H1 (cell line): Measurements from ENCODE around the gene FOXO1. TPM values are rescaled to one million over a fixed set of nuclear protein-coding genes. Genes with fewer than 3 reads are reported as not detected.

Experiments used
- CTCF ChIA-PET: fragments of 300-600 bp; sonication (Branson Sonifier 250); formaldehyde crosslinking; loops from one replicate; lab custom pipeline; 2021; ENCODE audit not compliant: partially characterized antibody; lab: Charles Lee
- POLR2A ChIA-PET: fragments of 300-600 bp; sonication (Branson Sonifier 250); formaldehyde crosslinking; loops from one replicate; lab custom pipeline; 2021; ENCODE audit warnings: inconsistent platforms; ENCODE audit not compliant: partially characterized antibody; lab: Charles Lee
- DNase-seq, 2 experiments: peaks; one replicate each; pipeline versions ENCODE4 v3.0.0 to v3.0.0-alpha.2; 2010 to 2022; ENCODE audit warnings: low spot score in 2 of 2, low read depth in 1 of 2, mixed read lengths in 1 of 2
- FAIRE-seq: peaks from 2 replicates; lab custom pipeline; 2011; peaks lifted over from hg19 to GRCh38; lab: Jason Lieb, UNC
- H2AFZ ChIP-seq: 2 replicates; pipeline ENCODE4 v1.8.1; 2012; ENCODE audit warnings: low read length, inconsistent platforms
- H2AK5ac ChIP-seq: 2 replicates; pipeline ENCODE4 v1.6.1; 2013; ENCODE audit warnings: low read depth, low read length
- H2BK120ac ChIP-seq: replicated peaks from 2 replicates; pipeline ENCODE3; 2013; ENCODE audit warnings: low read depth, low read length, inconsistent platforms
- H2BK12ac ChIP-seq: 2 replicates; pipeline ENCODE4 v1.6.1; 2013; ENCODE audit warnings: low read depth, low read length
- H2BK15ac ChIP-seq: 2 replicates; pipeline ENCODE4 v1.6.1; 2013; ENCODE audit warnings: low read length
- H2BK20ac ChIP-seq: 2 replicates; pipeline ENCODE4 v1.6.1; 2013; ENCODE audit warnings: low read length
- H2BK5ac ChIP-seq: 2 replicates; pipeline ENCODE4 v1.6.1; 2013; ENCODE audit warnings: low read depth, low read length
- H3K14ac ChIP-seq: 2 replicates; pipeline ENCODE4 v1.6.1; 2013; ENCODE audit warnings: inconsistent platforms; ENCODE audit not compliant: insufficient read length
- H3K18ac ChIP-seq: 2 replicates; pipeline ENCODE4 v1.6.1; 2013; ENCODE audit warnings: low read length; ENCODE audit errors: extremely low read depth
- H3K23ac ChIP-seq: 2 replicates; pipeline ENCODE4 v1.6.1; 2013; ENCODE audit warnings: inconsistent platforms; ENCODE audit not compliant: insufficient read length
- H3K23me2 ChIP-seq: 2 replicates; pipeline ENCODE4 v1.6.1; 2013; ENCODE audit warnings: low read depth, low read length
- H3K27ac ChIP-seq: 2 replicates; pipeline ENCODE4 v1.6.1; 2011; ENCODE audit warnings: low read depth, low read length, inconsistent platforms
- H3K27me3 ChIP-seq, 4 experiments: replicated peaks in 1 of 4; 1 replicate in 1 of 4; 2 replicates in 3 of 4; pipeline versions ENCODE4 v1.6.1 to v1.8.1; 2011 to 2013; ENCODE audit warnings: low read length in 3 of 4, mild to moderate bottlenecking in 3 of 4, inconsistent platforms in 2 of 4, mixed read lengths in 2 of 4, moderate library complexity in 1 of 4; ENCODE audit not compliant: control insufficient read depth in 3 of 4, insufficient read depth in 3 of 4; ENCODE audit errors: extremely low read depth in 1 of 4
- H3K36me3 ChIP-seq, 4 experiments: 2 replicates each; pipeline versions ENCODE4 v1.6.1 to v1.8.1; 2011 to 2013; ENCODE audit warnings: mild to moderate bottlenecking in 4 of 4, low read length in 3 of 4, moderate library complexity in 2 of 4, control low read depth in 1 of 4, inconsistent platforms in 1 of 4; ENCODE audit not compliant: insufficient read depth in 4 of 4, control insufficient read depth in 2 of 4
- H3K4ac ChIP-seq: replicated peaks from 2 replicates; pipeline ENCODE3; 2013; ENCODE audit warnings: low read length, low read depth, mixed read lengths, inconsistent platforms; ENCODE audit not compliant: insufficient read length
- H3K4me1 ChIP-seq, 4 experiments: replicated peaks in 1 of 4; 1 replicate in 1 of 4; 2 replicates in 3 of 4; pipeline versions ENCODE4 v1.6.1 to v1.8.1; 2011 to 2013; ENCODE audit warnings: low read length in 3 of 4, inconsistent platforms in 2 of 4, mixed read lengths in 1 of 4; ENCODE audit not compliant: insufficient read depth in 4 of 4, control insufficient read depth in 3 of 4
- H3K4me2 ChIP-seq, 2 experiments: 2 replicates each; pipeline versions ENCODE4 v1.6.1 to v1.8.1; 2011 to 2013; ENCODE audit warnings: low read depth in 2 of 2, low read length in 2 of 2, control low read depth in 1 of 2, inconsistent platforms in 1 of 2, mild to moderate bottlenecking in 1 of 2; ENCODE audit not compliant: insufficient read depth in 1 of 2
- H3K4me3 ChIP-seq, 4 experiments: fragments of 200-600, 300-600 bp in 1 of 4; sonication (generic), shearing (Covaris generic), sonication (Bioruptor Twin) in 1 of 4; 2 replicates each; pipeline versions ENCODE4 v1.5.1 to v1.8.1; 2011 to 2016; ENCODE audit warnings: low read length in 4 of 4, low read depth in 3 of 4, control low read depth in 2 of 4, inconsistent platforms in 2 of 4, mild to moderate bottlenecking in 2 of 4, mixed read lengths in 1 of 4, moderate library complexity in 1 of 4; ENCODE audit not compliant: insufficient read depth in 2 of 4; ENCODE audit errors: extremely low read depth in 1 of 4
- H3K56ac ChIP-seq: replicated peaks from 2 replicates; pipeline ENCODE3; 2013; ENCODE audit warnings: low read depth, mild to moderate bottlenecking, mixed read lengths, low read length, inconsistent platforms; ENCODE audit not compliant: insufficient read length
- H3K79me1 ChIP-seq: 2 replicates; pipeline ENCODE4 v1.6.1; 2013; ENCODE audit warnings: low read depth, low read length, control low read depth
- H3K79me2 ChIP-seq, 2 experiments: 2 replicates each; pipeline versions ENCODE4 v1.6.1 to v1.8.1; 2012 to 2013; ENCODE audit warnings: low read length in 2 of 2, mild to moderate bottlenecking in 2 of 2, inconsistent platforms in 1 of 2; ENCODE audit not compliant: insufficient read depth in 2 of 2, control insufficient read depth in 1 of 2
- H3K9ac ChIP-seq, 4 experiments: replicated peaks in 1 of 4; 1 replicate in 1 of 4; 2 replicates in 3 of 4; pipeline versions ENCODE4 v1.6.1 to v1.8.1; 2011 to 2013; ENCODE audit warnings: low read depth in 3 of 4, low read length in 3 of 4, control low read depth in 2 of 4, mild to moderate bottlenecking in 2 of 4, moderate library complexity in 2 of 4, inconsistent platforms in 1 of 4; ENCODE audit errors: extremely low read depth in 1 of 4
- H3K9me3 ChIP-seq, 2 experiments: 2 replicates each; pipeline versions ENCODE4 v1.6.1 to v1.8.1; 2012 to 2013; ENCODE audit warnings: mild to moderate bottlenecking in 2 of 2, moderate library complexity in 2 of 2, control low read depth in 1 of 2, inconsistent platforms in 1 of 2, low read depth in 1 of 2, low read length in 1 of 2, mixed read lengths in 1 of 2; ENCODE audit not compliant: insufficient read depth in 2 of 2
- H4K20me1 ChIP-seq, 2 experiments: replicated peaks in 1 of 2; 2 replicates each; pipeline versions ENCODE3 to v1.8.1; 2011 to 2013; ENCODE audit warnings: inconsistent platforms in 2 of 2, low read length in 2 of 2, mild to moderate bottlenecking in 1 of 2; ENCODE audit not compliant: insufficient read depth in 2 of 2, control insufficient read depth in 1 of 2
- H4K5ac ChIP-seq: 2 replicates; pipeline ENCODE4 v1.6.1; 2013; ENCODE audit warnings: low read length, low read depth, mixed read lengths, inconsistent platforms; ENCODE audit not compliant: insufficient read length
- H4K8ac ChIP-seq: 2 replicates; pipeline ENCODE4 v1.8.0; 2013; ENCODE audit warnings: mild to moderate bottlenecking, moderate library complexity, low read length, inconsistent platforms; ENCODE audit not compliant: insufficient read depth; ENCODE audit errors: extremely low read depth
- H4K91ac ChIP-seq: replicated peaks from 2 replicates; pipeline ENCODE3; 2013; ENCODE audit warnings: low read length, mixed read lengths, inconsistent platforms; ENCODE audit not compliant: insufficient read length
- ASH2L ChIP-seq: fragments of 200-600, 300-600 bp; sonication (generic); IDR thresholded peaks from one replicate; pipeline ENCODE4 v1.7.1; 2017; ENCODE audit warnings: low read length
- CEBPB ChIP-seq: IDR thresholded peaks from 2 replicates; pipeline ENCODE4 v1.6.1; 2012; ENCODE audit warnings: low read depth, low read length
- CHD1 ChIP-seq: IDR thresholded peaks from 2 replicates; pipeline ENCODE4 v1.6.1; 2012; ENCODE audit warnings: low read depth, low read length, improper control_type of control experiment
- EGR1 ChIP-seq: IDR thresholded peaks from 2 replicates; pipeline ENCODE4 v1.6.1; 2011; ENCODE audit warnings: low read depth, low read length, borderline replicate concordance
- EP300 ChIP-seq, 2 experiments: IDR thresholded peaks; 1 replicate in 1 of 2; 2 replicates in 1 of 2; pipeline ENCODE4 v1.6.1; 2011 to 2012; ENCODE audit warnings: low read depth in 2 of 2, low read length in 2 of 2, mild to moderate bottlenecking in 2 of 2, borderline replicate concordance in 1 of 2, inconsistent platforms in 1 of 2, moderate library complexity in 1 of 2
- EZH2 ChIP-seq: fragments of 200-600 bp; sonication (generic); IDR thresholded peaks from 2 replicates; pipeline ENCODE4 v1.7.1; 2012; ENCODE audit warnings: low read depth, mild to moderate bottlenecking, moderate library complexity, low read length, inconsistent platforms; ENCODE audit not compliant: severe bottlenecking
- RFX5 ChIP-seq: IDR thresholded peaks from 2 replicates; pipeline ENCODE4 v1.6.1; 2011; ENCODE audit warnings: low read depth, low read length, improper control_type of control experiment, borderline replicate concordance
- SAP30 ChIP-seq: fragments of 300-600 bp; sonication (generic); IDR thresholded peaks from 2 replicates; pipeline ENCODE4 v1.7.1; 2012; ENCODE audit warnings: low read length, moderate library complexity, mild to moderate bottlenecking, inconsistent platforms; ENCODE audit not compliant: insufficient read depth, insufficient replicate concordance
- WGBS, 2 experiments: shearing (Covaris generic) in 1 of 2; methylation state at CpG; one replicate each; pipeline versions ENCODE4 v1.1.6 to v1.1.7; 2013 to 2015; ENCODE audit warnings: low lambda C conversion rate in 2 of 2, mixed read lengths in 2 of 2, inconsistent platforms in 1 of 2, low coverage in 1 of 2, missing lambda C conversion rate in 1 of 2; ENCODE audit not compliant: insufficient replicate concordance in 2 of 2, insufficient coverage in 1 of 2, insufficient read length in 1 of 2; ENCODE audit errors: extremely low coverage in 1 of 2, missing lambda C conversion rate in 1 of 2; 5-methylcytosine and 5-hydroxymethylcytosine counted together
- polyA plus RNA-seq, 7 experiments: library from polyadenylated mRNA; depleted of rRNA in 3 of 7; stranded (reverse) in 5 of 7; unstranded in 2 of 7; fragments of >200 nt in 5 of 7; fragments of 200-250 nt in 2 of 7; gene quantifications; 1 replicate in 5 of 7; 2 replicates in 1 of 7; 4 replicates in 1 of 7; pipeline versions ENCODE4 v1.2.1 to v1.2.3, GENCODE V29; 2011 to 2013; ENCODE audit warnings: missing spikeins in 2 of 7, mixed read lengths in 2 of 7
- total RNA-seq: library from RNA; stranded (reverse); fragmentation: NEBNext Ultra II Directional; extraction: Animal tissue kit (Norgen Biotek cat#: 25700); gene quantifications from 2 replicates; pipeline ENCODE4 v1.2.1, GENCODE V29; 2021

The FOXO1 gene
- total and polyA plus RNA-seq, 2 of the 8 experiments (the other 6 are each of a cell fraction or from before 2014, with no cell fraction given), result 35.3 to 56.9 TPM

DNA sequence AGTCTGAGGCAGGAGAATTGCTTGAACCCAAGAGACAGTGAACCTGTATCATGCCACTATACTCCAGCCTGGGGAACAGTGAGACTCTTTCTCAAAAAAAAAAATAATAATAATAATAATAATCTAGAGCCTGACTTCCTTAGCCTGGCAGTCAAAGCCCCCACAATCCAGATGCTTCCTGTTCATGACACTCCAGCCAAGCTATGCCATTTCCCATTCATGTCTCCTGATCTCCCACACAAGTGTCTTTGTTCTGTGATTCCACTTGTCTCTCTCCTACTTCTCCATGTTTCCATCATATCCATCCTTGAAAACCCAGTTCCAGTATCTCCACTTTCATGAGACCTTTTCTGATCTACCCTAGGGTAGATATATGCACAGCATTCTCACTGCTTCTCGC lies 150.7 kb downstream of the FOXO1 start:
- Histone ChIP-seq H3K23me2 (no peaks in the 10 kb centered on the region), H4K91ac (no peak overlapping the region), H4K8ac (no peak overlapping the region), H4K20me1 (no peaks in the 10 kb centered on the region)
- CTCF ChIA-PET, result interaction anchor here (1.0 kb wide), 1 partner anchor 15 kb away, joined by 4 read pairs; no protein-coding TSS in a partner anchor
- TF ChIP-seq EZH2 (no peak), CHD1 (no peak), SAP30 (no peak), CEBPB (no peak), RFX5 (no peak), EGR1 (no peak), EP300 (IDR thresholded peaks at IDR 0.05; ENCODE audit: borderline replicate concordance in 1 of 2, low read depth in 2 of 2, low read length in 2 of 2) (no peak), ASH2L (no peak)
- TF ChIP-seq, all 59 proteins: peak for 0
- no peaks in the 10 kb centered on the region for H3K36me3 ChIP-seq
- no peak overlapping the region for H2BK20ac ChIP-seq
- DNase-seq (no peak), FAIRE-seq (no peak)
- H3K79me2 ChIP-seq, result no peaks in the 10 kb centered on the region
- no peak overlapping the region for H2BK12ac ChIP-seq
- no peak overlapping the region for H3K56ac ChIP-seq
- H2BK15ac ChIP-seq, result no peak overlapping the region
- H3K4me2 ChIP-seq, result no peak overlapping the region
- no peak overlapping the region for H3K27ac ChIP-seq
- no peaks in the 10 kb centered on the region for H3K9me3 ChIP-seq
- H3K4me1 ChIP-seq, result no peaks in the 10 kb centered on the region
- H4K5ac ChIP-seq, result no peak overlapping the region
- no peak overlapping the region for H3K14ac ChIP-seq
- no peaks in the 10 kb centered on the region for H3K79me1 ChIP-seq
- H2BK5ac ChIP-seq, result no peak overlapping the region
- 94% methylated on average over 1 of the region's 1 CpG; no CpG with 5 or more reads in 1 of the 2 experiments for WGBS, 2 experiments
- H3K18ac ChIP-seq, result no peak overlapping the region
- no peak overlapping the region for H2AK5ac ChIP-seq
- no peak overlapping the region for H2BK120ac ChIP-seq
- no peak overlapping the region for H2AFZ ChIP-seq
- peaks cover 0 to 1% (median 0%) of the 10 kb centered on the region in 4 experiments; a peak in 1 of 7 replicates for H3K27me3 ChIP-seq
- no peak overlapping the region for H3K23ac ChIP-seq
- no peak overlapping the region for H3K9ac ChIP-seq
- no peak overlapping the region for H3K4me3 ChIP-seq
- POLR2A ChIA-PET, result interaction anchor here (0.6 kb wide), 1 partner anchor 543 kb away, joined by 5 read pairs; no protein-coding TSS in a partner anchor
- no peak overlapping the region for H3K4ac ChIP-seq
